Activated T-helper 9 cell treated with anti-CD3 and anti-CD28 coated beads, Interleukin-2, amount 50 U/mL, for 16 hours (primary cell): Measurements from ENCODE around the gene SYNC.
"Not testable (repeated sequence)": the region's sequence is repeated elsewhere in the genome, so short reads cannot be mapped to it uniquely, and the experiment has no call there.

Experiments used
- DNase-seq: peaks from one replicate; pipeline ENCODE4 v3.0.0-alpha.2; 2020; ENCODE audit warnings: low read depth

SYNC gene

DNA sequence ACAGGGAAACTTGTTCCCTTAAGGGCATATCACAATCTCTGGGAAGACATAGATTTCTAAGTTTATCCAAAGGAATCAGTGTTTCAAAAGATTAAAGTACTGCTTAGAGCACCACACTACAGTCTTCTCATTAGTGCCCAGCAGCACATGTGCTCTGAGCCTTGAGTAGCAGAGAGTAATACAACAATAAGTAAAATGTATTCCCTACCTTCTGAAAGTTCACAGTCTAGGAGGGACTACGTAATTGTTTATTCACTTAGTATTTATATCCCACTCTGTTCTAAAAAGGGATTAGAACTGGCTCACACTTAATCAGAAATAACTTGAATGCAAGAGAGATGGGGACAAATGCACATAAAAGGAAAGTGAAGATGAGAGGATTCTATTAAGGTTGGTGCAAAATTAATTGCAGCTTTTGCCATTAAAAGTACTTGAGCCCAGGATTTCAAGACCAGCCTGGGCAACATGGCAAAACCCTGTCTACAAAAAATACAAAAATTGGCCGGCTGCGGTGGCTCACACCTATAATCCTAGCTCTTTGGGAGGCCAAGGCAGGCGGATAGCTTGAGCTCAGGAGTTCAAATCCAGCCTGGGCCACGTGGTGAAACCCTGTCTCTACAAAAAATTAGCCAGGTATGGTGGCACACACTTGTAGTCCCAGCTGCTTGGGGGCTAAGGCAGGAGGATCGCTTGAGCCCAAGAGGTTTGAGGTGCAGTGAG lies 9.0 kb downstream of the SYNC start:
- DNase-seq, result no peak

DNA sequence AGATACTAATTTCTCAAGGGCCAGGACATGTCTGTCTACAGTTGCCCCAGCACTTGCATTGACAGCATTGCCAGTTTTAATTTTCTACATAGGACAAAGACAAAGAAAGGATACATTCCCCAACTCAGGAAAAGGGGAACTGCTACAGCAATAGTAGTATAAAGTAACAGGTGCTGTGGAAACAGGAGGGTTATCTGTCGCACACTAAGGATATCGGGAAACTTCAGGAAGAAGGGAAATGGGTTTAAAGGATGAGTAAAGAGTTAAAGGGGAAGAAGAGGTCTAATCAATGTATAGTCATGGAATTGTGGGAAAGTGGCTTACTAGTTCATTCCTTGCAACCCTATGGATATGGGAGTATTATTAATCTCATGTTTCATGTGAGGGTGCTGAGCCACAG lies 16.2 kb downstream of the SYNC start:
- no peak for DNase-seq

DNA sequence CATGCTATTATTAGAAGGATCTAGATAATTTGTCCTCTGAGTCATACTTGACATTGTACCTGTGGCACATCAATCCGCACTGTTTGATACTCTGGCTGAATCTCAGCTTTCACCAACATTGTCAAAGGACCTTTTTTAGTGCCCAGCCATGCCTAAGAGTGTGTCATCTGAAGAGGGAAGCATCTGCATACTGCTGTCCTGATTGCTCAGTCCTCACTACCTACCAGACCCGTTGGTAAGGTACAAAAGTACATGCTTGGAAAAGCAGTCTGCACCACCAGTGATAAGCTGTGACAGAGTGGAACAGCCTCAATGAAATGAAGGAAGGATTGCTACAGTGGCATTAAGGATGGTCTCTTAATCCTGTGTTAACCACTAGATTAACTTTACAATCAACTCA lies 17.1 kb downstream of the SYNC start:
- no peak for DNase-seq

DNA sequence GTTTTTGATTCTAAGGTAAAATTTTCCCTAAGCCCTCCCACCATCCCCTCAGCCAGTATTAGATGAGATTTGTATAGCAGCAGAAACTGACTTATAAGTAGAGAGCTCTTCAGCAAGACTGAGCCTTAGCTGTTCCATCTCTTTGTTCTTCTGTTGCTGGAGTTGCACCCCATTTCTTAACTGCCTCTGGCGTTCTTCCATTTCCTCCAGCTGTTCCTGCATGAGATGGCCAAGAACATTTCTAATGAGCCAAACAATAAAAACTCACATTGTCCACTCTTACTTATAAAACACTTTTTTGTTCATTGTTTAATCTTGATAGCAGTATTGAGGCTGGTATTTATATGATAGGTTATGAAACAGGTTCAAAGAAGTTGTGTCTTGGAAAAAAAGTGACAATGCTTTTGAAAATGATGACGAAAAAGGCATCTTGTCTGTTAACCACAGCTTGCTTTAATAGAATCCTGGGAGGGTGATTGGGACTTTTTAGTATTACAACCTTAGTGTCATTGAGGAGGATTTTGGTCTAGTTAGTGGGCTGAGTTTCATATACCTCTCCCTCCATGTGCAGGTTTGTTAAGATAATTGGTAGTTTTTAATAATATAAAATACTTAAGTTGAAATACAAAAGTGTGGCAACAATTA lies 18.3 kb downstream of the SYNC start:
- no peak for DNase-seq

DNA sequence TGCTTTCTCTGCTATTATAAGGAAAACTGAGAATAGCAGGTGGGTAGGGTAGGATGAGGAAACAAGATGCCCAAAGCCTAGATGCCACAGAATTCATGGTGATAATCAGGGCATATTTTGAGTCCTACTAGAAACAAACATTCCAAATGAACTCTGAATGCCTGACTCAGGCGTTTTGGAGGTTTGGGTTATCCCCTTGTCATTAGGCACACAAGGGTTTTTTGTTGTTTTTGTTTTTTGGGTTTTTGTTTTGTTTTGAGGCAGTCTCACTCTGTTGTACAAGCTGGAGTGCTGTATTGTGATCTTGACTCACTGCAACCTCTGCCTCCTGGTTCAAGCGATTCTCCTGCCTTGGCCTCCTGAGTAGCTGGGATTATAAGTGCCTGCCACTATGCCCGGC lies 19.2 kb downstream of the SYNC start:
- DNase-seq, result no peak

DNA sequence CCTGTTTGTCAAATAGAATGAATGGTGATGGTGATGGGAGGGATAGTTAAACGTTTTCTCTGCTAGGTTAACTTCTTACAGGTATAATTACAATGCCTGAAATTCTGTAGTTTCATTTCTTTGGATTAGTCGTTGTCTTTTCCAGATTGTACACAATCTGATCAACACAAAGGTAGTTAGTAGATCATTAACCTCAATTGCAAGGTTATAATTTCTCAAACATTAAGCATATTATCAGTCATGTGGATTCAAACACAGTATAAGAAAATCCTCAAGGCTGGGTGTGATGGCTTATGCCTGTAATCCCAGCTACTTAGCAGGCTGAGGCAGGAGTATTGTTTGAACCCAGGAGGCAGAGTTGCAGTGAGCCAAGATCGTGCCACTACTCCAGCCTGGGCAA lies 20.6 kb downstream of the SYNC start:
- no peak for DNase-seq

DNA sequence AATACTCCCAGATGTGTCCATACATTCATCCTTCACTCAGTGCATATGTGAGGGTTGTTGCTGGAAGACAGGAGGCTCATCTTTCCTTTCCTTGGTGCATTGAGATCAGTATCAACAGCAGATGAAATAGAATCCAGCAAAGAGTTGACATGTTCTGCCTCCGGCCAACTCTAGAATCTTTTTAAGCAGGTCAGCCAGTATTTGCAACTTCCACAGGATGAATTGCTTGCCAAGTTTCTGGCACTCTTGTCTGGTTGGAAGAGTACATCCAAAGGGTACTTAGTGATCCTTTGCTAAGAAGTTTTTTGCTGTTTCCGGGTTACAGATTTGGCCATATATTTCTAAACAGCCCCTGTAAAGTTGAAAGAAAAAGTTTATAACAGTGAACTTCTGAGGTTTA lies 21.1 kb downstream of the SYNC start:
- DNase-seq, result no peak

DNA sequence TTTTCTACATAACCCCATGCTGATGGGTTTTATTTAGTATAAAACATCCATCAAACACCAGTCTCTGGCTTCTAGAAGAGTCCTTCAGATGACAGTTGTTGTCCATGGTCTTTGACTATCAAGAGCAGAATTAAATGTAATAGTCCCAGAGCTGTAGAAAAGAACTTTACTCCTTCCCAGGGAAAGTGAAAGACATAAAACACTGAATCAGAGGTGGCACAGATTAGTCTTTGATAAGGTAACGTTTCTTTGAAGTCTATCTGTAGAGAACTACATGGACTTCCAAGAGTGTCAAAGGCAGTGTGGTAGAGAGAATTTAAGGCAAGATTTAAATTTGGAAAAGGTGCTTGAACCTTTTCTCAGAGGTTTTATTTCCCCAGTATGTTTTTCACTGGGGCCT lies 21.9 kb downstream of the SYNC start:
- DNase-seq, result no peak

DNA sequence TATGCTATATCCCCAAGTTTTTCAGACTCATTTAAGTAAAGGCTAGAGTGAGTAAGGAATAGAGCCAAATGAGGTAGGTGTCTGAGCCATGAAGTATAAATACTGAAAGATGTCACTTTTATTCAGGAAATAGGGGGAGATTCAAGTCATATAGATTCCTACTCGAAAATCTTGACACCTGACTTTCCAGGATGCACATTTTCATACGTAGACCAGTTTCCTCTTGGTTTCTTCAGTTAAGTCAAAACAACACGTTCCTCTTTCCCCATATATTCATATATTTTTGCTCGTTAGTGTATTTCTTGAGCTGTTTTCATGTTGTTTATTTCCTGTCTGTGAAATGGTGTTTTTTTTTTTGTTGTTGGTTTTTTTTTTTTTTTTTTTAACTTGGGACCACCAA lies 22.6 kb downstream of the SYNC start:
- not testable (repeated sequence) for DNase-seq

DNA sequence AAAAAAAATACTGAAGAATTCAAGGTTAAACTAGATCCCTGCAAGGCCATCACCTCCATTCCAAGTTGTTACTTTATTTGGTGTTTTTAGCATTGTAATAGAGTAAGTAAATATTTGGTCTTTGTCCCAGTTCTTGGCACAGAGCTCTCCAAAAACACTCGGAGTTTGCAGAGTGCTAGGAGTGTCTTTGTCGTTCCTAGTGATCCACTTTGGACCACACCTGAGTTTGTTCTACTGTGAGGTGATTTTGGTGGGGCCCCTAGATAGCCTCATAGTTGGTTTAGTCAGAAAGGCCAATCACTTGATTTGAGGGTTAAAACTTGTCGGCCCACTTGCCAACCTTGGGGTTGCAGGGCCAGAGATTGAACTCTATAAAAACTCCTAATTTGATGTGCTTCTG lies 25.6 kb downstream of the SYNC start:
- no peak for DNase-seq

DNA sequence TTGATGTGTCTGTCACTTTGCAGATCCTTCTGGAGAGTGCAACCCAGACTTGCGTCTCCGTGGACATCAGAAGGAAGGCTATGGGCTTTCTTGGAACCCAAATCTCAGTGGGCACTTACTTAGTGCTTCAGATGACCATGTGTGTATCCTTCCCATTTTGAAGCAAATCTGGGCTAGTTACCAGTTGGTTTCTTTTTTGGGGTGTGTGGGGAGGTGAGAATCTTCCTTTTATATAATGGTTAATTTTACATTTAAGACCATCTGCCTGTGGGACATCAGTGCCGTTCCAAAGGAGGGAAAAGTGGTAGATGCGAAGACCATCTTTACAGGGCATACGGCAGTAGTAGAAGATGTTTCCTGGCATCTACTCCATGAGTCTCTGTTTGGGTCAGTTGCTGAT lies 33.9 kb downstream of the SYNC start:
- not testable (repeated sequence) for DNase-seq

DNA sequence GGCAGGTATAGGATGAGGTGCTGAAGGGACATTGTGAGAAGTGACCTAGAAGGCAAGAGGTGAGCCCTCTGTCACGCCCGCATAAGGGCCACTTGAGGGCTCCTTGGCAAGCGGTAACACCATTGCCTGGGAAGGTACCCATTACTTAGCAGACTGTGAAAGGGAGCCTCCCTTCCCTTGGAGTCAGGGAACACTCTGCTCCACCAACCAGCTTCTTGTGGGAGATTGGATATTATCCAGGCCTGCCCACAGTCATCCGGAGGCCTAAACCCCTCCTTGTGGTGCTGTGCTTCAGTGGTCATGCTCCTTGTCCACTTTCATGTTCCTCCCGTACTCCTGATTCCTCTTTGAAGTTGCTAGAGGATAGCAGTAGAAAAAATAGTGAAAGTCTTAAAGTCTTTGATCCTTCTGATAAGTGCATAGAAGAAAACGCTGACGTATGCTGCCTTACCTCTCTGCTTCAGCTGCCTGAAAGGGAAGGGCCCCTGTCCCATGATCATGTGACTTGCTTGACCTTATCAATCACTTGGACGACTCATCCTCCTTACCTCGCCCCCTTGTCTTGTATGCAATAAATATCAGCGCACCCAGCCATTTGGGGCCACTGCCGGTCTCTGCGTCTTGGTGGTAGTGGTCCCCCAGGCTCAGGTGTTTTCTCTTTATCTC lies 35.5 kb downstream of the SYNC start:
- no peak for DNase-seq

DNA sequence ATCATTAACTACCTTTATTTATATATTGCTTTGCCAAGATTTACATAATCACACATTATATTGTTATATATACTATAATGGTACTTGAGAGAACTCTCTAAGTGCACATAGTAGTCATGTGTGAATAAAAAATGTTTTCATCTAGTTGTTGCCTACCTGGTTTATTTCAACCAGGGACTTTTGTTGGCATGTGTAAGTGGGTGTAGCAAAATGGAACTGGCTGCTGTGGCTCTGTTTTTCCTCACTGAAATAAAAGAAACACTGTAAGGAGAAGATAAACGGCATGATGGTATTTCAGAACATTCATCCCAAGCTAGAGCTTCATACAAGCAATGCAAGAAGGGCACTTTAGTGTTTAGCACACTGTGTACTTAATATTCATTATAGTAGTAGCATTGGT lies 36.7 kb downstream of the SYNC start:
- DNase-seq, result no peak

DNA sequence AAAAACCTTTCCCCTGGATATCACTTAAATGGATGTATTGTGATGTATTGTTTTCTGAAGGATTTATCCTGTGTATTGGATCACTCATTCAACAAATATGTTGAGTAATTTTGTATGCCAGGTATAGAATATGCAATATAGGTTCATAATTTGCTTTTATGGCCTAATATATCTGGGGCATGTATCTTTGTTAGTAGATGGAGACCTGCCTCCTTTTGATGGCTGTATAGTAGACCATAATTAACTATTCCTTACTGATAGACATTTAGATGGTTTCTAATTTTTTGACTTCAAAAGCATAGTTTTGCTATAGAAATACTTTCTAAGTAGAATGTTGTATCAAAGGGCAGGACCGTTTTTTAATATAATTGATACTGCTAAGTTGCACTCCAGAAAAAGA lies 43.0 kb downstream of the SYNC start:
- DNase-seq, result no peak

DNA sequence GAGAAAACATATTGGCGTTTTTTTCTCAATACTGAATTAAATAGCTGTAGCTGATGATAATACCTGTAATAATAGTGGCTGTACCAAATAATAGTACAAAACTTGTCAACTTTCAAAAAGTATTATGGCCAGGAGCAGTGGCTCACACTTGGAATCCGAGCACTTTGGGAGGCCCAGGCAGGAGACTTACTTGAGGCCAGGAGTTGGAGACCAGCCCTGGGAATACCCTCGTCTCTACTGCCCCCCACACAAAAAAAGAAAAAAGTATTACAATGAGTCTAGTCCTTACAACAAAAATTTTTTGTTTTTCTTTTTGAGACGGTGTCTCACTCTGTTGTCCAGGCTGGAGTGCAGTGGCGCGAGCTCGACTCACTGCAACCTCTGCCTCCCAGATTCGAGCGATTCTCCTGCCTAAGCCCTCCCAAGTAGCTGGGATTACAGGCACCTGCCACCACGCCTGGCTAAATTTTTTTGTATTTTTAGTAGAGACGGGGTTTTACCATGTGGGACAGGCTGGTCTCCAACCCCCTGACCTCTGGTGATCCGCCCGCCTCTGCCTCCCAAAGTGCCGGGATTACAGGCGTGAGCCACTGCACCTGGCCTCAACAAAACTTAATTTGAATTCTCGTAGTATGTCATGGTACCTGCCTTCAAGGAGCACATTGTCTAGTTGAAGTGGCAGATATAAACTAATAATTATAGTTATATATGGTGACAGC lies 50.2 kb downstream of the SYNC start:
- no peak for DNase-seq

DNA sequence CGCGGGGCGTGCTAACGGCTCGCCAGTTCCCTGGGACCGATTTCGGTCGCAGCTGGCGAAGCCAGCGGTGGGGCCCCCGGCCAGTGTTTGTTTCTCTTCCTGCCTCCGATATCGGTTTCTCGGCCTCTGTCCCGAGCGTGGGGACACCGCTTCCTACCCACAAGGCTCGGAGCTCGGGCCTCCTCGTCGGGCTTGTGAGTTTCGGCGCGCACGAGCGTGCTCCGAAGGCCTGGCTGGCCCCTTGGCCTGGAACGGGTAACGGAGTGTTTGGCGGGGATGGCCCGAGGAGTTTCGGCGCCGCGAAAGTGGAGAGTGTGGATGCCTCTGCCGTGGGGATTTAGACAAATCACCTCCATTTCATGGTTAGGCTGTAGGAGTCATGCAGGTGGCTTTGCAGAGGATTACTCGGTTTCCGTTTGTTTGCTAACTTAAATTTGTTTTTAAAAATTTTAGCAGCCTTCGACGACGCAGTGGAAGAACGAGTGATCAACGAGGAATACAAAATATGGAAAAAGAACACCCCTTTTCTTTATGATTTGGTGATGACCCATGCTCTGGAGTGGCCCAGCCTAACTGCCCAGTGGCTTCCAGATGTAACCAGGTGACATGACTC lies 51.0 kb downstream of the SYNC start:
- no peak for DNase-seq

DNA sequence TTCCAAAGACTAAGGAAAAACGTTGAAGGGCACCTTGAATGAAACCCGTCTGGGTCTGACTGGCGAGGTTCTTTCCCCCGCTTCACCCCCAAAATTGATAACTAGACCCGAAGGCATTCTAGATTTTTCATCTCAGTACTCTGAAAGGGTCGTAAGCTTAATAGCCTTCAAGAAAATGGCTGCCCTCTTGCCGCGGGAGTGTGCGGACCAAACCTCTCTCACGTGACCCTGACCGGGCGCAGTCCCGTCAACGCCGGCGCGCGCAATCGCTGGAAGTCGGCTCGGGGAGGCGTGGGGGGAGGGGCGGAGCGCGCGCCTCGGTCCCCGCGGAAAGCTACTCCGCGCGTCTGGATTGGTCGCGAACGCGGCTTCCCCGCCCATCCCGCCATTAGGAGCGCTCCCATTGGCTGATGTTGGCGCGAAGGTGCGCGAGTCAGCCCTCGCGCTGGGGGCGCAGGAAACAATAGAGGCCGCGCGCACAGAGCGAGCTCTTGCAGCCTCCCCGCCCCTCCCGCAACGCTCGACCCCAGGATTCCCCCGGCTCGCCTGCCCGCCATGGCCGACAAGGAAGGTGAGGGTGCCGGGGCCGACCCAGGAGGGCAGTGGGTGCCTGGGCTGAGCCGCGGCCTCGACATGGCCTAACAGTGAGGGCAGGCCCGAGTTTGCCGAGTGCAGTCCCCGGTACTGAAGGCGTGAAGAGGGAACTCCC lies 51.7 kb downstream of the SYNC start, which contains the start of gene RBBP4:
RBBP4 (plus strand) TSS at position 457 of the 709 bp plus-strand sequence; CDS start at position 556, 99 bp downstream.
- DNase-seq, result peak; percentile 99

DNA sequence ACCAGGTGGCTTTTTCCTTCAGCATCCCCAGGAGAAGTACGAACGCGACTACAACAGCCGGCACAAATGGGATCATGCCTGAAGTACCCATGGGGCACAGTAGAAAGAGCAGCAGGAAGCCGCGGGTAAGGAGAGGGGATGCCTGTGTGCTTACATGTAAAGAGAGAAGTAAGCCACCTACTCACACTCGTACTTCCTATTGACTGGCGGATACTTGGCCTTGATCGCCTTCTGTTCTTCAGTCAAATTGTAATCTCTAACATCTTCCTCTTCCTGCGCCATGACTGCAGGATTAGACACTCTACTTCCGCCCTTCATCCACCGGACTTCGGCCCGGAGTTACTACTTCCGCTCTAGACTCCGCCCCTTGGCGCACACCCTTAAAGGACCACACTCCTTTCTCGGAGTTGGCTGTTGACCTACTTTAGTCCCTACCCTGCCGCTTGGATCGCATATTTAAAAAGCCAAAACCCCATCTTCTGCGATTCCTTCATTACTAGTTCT lies 52.3 kb downstream of the SYNC start, which contains the start of gene ZBTB8OS:
ZBTB8OS (minus strand) TSS at position 303 of the 504 bp plus-strand sequence; CDS start at position 282, 21 bp downstream.
- DNase-seq, result peak; percentile 79

DNA sequence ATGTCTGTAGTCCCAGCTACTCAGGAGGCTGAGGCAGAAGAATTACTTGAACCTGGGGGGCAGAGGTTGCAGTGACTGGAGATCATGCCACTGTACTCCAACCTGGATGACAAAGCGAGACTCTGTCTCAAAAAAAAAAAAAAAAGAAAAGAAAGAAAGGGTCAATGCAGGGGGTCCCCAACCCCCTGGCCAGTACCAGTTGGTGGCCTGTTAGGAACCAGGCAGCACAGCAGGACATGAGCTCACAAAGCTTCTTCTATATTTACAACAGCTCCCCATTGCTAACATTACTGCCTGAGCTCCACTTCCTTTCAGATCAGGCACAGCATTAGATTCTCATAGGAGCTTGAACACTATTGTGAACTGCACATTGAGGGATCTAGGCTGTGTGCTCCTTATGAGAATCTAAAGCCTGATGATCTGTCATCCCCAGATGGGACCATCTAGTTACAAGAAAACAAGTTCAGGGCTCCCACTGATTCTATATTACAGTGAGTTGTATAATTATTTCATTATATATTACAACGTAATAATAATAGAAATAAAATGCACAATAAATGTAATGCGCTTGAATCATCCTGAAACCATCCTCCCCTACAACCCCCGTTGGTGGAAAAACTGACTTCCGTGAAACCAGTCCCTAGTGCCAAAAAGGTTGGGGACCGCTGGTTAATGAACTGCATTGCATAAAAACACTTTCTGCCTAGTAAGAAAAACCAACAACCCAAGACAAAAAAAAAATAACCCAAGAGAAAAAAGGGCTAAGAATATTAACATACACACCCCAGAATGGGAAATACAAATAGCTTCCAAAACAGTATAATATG lies 55.0 kb downstream of the SYNC start:
- DNase-seq, result no peak

DNA sequence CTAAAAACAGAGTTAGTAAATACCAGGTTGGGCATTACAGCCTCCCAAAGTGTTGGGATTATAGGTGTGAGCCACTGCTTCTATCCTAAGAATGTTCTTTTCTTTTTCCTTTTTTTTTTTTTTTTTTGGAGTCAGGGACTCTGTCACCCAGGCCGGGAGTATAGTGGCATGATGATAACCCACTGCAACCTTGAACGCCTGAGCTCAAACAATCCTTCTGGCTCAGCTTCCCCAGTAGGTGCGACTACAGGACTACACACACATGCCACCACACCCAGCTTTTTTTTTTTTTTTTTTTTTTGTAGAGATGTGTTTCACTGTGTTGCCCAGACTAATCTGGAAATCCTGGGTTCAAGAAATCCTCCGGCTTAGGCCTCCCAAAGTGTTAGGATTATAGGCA lies 58.1 kb downstream of the SYNC start:
- DNase-seq, result no peak
